ENCODE measurements around the gene SDK1.

SDK1 gene

DNA sequence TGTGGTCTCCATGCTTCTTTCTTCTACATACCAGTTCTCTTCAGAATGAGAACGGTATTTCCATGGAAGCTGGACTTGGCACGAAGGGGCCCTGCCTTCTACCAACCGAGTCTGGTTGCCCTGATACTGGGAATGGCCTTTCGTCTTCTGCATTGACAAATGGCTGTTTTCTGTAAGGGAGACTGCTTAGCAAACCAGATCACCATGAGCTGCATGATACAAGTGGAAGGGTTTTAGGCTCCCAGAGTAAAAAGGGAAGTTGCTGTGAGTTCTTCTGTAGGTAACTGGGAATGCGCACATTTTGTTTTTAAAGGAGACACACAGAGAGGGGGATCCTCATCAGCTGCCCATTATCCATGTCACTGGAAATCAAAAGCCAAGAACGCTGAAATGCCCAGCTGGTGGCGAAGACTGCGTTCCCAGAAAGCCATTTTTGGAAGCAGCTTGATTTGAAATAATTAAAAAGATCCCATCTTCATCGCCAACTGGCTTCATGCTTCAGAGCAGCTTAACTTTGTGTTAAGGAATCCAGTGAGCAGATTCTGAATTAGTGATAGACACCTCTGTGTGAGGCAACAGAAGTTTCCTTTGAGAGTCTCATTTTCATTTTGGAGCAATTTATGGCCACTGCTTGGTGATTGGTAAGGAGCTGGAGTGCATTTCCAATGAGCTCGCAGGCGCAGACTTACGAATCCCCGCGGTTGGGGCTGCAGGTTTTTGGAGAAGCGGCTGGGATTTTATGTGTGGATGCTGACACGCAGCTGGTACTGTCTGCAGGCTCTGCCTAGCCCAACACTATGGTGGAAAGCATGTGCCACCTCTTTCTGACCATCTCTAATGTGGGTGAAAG, 708.4 kb downstream of the SDK1 start:
- no peak for DNase-seq

- DNase-seq: peak; percentile 35
Measured at GRCh38 chr7:4010061-4010605, 709.1 kb downstream of the SDK1 start.

DNA sequence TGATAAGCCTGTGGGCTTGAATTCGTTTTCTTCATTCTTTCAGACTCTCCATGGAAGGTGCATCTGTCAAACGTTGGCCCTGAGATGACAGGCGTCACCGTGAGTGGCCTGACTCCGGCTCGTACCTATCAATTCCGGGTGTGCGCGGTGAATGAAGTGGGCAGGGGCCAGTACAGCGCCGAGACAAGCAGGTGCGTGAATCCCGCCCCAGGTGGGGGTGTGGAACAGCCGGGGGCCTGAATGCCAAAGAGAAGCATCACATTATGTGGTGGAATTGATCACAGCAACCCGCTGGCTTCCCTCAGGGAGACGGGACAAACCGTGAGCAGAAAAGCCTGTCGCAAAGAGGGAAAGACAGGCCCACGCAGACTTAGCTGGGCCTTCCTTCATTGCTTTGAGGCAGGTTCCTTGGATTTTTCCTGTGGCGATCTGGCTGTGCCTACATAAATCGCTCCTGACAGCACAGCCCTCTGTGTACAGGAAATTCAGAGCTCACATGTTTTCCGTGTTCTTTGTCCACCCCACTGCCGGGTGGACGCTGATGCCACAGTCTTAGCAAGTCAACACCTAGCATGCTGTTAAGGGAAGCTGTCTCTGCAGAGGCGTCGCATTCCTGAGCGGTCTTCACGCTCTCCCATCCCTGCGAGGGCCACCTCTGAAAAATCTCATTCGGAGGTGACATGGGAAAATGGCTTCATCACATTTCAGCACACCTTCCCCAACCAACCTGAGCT, 710.0 kb downstream of the SDK1 start:
- no peak for DNase-seq

- no peak for DNase-seq
Measured at GRCh38 chr7:4013793-4014192, 712.7 kb downstream of the SDK1 start.

- DNase-seq: no peak
Measured at GRCh38 chr7:4014346-4015050, 713.4 kb downstream of the SDK1 start.

DNA sequence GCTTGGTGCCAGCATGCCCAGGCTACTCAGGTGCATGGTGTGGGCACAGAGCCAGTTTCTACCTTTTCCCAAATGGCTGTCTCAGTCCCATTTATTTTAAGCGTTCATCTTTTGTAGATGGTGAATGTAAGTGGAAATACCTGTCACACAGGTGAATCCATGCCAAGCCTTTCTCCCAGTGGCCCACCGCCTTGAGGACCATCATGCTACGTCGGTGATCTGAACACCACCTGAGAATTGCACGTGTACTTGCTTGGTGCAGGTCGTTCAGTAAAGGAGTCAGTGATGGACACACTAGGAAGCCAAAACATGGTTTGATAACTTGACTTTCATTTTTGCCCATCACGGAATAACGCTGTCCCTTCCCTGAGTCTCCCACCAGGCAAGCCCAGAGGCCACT, 714.3 kb downstream of the SDK1 start:
- no peak for DNase-seq

- DNase-seq: no peak
Measured at GRCh38 chr7:4015996-4016395, 714.9 kb downstream of the SDK1 start.

DNA sequence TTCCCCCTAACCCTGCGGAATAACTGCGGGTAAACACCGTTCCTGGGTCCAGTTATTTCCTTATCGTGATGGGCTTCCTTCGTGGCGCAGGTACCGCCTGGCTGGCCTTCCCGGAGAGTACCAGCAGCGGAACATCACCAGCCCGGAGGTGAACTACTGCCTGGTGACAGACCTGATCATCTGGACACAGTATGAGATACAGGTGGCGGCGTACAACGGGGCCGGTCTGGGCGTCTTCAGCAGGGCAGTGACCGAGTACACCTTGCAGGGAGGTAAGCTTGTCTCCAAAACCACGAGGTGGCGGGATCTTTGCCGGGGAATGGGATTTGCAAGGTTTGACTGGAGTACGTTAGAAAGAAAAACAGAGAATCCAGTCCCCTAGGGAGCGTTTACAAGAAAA, 716.0 kb downstream of the SDK1 start:
- no peak for DNase-seq

DNA sequence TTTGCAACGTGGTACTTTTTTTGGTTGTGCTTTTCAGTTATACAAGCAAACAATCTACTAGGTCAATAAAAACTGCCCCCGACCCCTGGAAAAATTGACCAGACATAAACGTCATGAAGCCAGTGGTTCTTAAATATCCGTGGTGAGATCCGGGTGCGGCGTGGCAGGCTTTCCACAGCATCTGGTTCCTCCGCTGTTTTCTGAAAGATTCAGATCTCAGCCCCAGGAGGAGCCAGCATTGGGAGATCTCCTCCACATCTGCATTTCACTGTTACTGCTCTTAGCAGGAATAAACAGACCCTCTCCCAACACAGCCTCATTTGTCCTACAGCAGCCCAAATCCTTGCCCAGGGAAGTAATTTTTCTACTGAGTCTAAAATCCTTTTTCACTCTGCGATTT, 716.7 kb downstream of the SDK1 start:
- no peak for DNase-seq

- no peak for DNase-seq
Measured at GRCh38 chr7:4018601-4019316, 717.7 kb downstream of the SDK1 start.

DNA sequence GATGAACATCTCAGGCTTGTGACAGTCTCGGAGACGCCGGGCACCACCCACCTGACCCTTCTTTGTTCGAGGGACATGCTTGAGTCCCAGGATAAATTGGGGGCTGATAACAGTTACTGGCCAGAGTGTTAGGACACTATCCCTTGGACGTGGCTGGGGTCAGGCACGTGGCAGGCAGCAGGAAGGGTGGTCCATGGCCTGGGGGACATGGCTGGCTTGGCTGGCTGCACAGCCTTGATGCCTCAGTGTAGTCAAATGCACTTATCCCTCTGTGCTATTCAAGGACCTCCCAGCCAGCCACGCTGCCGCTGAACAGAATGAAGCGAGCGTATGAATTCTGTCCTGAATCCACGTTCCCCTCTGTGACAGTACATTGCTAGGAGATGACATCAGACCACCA, 719.0 kb downstream of the SDK1 start:
- DNase-seq: no peak

GRCh38 chr7:4021413-4021812, 720.4 kb downstream of the SDK1 start:
- no peak for DNase-seq

GRCh38 chr7:4022265-4022664, 721.2 kb downstream of the SDK1 start:
- no peak for DNase-seq

DNA sequence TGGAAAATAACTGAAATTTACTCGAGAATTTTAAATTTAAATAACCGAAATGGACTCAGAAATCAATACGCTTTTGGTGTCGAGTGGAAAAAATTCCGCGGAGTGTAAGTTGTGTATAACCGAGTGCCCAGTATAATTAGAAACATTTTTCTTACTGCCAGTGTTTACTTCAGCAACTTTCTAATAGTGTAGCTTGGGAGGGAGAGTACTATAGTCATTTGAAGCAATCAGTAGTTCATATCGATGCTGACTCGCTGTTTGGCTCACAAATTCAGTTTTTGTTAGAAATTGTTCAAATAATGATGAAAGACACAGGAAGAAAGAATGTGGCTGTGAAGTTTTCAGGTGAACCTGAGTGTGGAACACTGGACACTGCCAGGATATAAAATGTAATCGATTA, 722.5 kb downstream of the SDK1 start:
- DNase-seq: no peak

DNA sequence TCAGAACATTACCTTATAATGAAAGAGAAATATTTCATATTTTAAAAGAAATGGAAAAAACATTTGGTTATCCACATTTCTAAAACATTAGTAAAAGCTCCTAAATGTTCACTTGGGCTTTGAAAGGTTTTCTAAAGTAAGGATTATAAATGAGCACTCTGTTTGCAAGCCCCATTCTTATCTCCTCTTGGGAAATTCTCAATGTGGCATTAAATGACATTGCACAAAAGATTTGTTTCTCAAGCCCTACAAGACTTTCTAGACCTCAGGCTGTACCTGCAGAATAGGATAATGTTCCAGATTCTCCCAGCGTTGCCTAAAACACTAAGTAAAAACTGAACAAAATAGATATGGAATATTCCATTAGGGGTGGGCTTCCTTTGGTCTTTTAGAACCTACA, 723.1 kb downstream of the SDK1 start:
- no peak for DNase-seq

DNA sequence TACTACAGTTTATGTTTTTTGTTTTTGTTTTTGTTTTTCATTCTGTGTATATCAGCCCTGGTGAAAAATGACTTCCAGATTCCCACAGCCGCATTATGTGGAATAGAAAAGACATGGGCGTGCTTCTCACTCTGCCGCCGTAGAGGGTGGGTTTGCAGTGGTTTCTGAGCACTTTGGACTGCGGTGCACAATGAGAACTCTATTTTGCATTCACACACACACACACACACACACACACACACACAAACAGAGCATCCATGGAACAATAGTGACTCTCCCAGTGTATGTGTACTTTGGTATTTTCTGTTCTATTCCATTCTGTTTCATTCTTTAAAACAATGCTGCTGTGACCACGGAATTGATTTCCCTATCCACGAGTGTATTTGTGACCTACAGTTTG, 723.8 kb downstream of the SDK1 start:
- no peak for DNase-seq

GRCh38 chr7:4025210-4025609, 724.2 kb downstream of the SDK1 start:
- no peak for DNase-seq

GRCh38 chr7:4025694-4026615, 724.9 kb downstream of the SDK1 start:
- no peak for DNase-seq

DNA sequence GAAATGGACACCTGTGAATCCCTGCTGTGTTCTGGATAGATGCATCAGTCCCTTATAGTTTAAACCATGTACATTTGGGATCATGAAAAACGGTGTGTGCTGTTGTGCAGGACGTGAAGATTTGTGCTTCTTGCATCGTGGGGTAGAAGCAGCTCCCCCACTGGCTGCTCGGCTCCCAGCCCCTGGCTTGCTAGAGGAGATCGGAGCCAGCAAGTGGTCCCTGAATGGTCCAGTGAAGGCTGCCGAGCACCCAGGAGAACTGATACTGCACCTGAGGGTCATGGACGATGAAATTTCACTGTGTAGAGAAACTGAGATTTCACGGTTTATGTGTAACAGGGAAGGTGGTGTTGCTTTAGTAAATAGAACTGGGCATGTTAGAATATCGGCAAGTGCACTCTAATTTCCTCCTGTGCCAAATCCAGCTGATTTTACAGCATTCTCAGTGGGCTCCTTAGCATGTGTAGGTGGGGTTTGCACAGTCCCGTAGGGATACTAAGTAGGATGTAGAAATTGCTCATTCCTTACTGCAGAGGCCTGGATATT, 726.0 kb downstream of the SDK1 start:
- DNase-seq: no peak

GRCh38 chr7:4028221-4028620, 727.2 kb downstream of the SDK1 start:
- DNase-seq: no peak

- no peak for DNase-seq
Measured at GRCh38 chr7:4029941-4030340, 728.9 kb downstream of the SDK1 start.
